Esophagus muscularis mucosa (tissue), 4 donors: ENCODE measurements around the gene PDE4DIP. TPM values are rescaled to one million over a fixed set of nuclear protein-coding genes. Genes with fewer than 3 reads are reported as not detected.
"Not testable (repeated sequence)": the region's sequence is repeated elsewhere in the genome, so short reads cannot be mapped to it uniquely, and the experiment has no call there.

Experiments used
- DNase-seq: peaks from one replicate; pipeline ENCODE4 v3.0.0-alpha.2; 2017; ENCODE audit errors: extremely low spot score
- H3K27ac ChIP-seq, 4 donors: fragments of 200-600 bp; sonication (generic); replicated peaks in 1 of 4; 1 replicate in 3 of 4; 2 replicates in 1 of 4; pipeline ENCODE4 v1.5.1; 2016 to 2019; ENCODE audit warnings: mild to moderate bottlenecking in 1 of 4
- H3K27me3 ChIP-seq, 4 donors: fragments of 200-600 bp; sonication (generic); one replicate each; pipeline versions ENCODE4 v1.5.1 to v1.6.0; 2016 to 2019
- H3K36me3 ChIP-seq, 4 donors: fragments of 200-600 bp; sonication (generic); one replicate each; pipeline ENCODE4 v1.5.1; 2016 to 2019
- H3K4me1 ChIP-seq, 4 donors: fragments of 200-600 bp; sonication (generic); one replicate each; pipeline ENCODE4 v1.5.1; 2016 to 2019
- H3K4me3 ChIP-seq, 4 donors: fragments of 200-600 bp; sonication (generic); 1 replicate in 2 of 4; 2 replicates in 2 of 4; pipeline ENCODE4 v1.5.1; 2016 to 2019; ENCODE audit warnings: mild to moderate bottlenecking in 4 of 4, moderate library complexity in 1 of 4
- H3K9me3 ChIP-seq, 4 donors: fragments of 200-600 bp; sonication (generic); 1 replicate in 3 of 4; 2 replicates in 1 of 4; pipeline ENCODE4 v1.5.1; 2016 to 2019
- WGBS: methylation state at CpG from one replicate; pipeline ENCODE4 v1.1.5; 2018; 5-methylcytosine and 5-hydroxymethylcytosine counted together
- intact Hi-C: fragments of 100-400 bp; cut with DNase I; formaldehyde crosslinking; loops from one replicate; pipeline ENCODE4 v1.15.1; 2023
- small RNA-seq, 3 donors: library from RNA; depleted of rRNA; stranded (forward); fragments of <200 nt; gene quantifications; one replicate each; pipeline ENCODE3, GENCODE V24; 2016
- total RNA-seq, 4 donors: library from RNA; depleted of rRNA; stranded (reverse); fragments of >200 nt; gene quantifications; one replicate each; pipeline versions ENCODE4 v1.1.0 to v1.2.1, GENCODE V29; 2016

Gene PDE4DIP
- total RNA-seq, 4 donors from 2014 or later, result 117 to 200 (median 169) TPM

DNA sequence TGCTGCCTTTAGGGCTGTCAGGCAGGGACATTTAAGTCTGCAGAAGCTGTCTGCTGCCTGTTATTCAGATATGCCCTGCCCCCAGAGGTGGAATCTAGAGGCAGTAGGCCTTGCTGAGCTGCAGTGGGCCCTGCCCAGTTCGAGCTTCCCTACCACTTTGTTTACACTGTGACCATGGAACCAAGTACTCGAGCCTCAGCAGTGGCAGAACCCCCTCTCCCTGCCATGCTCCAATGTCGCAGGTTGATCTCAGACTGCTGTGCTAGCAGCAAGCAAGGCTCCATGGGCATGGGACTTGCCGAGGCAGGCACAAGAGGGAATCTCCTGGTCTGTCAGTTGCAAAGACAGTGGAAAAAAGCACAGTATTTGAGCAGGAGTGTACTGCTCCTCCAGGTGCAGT is 198.8 kb downstream of the PDE4DIP start:
- H3K27ac ChIP-seq, intact Hi-C loops, DNase-seq, H3K4me1 ChIP-seq, H3K9me3 ChIP-seq, H3K4me3 ChIP-seq, H3K36me3 ChIP-seq, H3K27me3 ChIP-seq: not testable (repeated sequence)
- WGBS, result no CpG with 5 or more reads among the region's 4 CpGs

DNA sequence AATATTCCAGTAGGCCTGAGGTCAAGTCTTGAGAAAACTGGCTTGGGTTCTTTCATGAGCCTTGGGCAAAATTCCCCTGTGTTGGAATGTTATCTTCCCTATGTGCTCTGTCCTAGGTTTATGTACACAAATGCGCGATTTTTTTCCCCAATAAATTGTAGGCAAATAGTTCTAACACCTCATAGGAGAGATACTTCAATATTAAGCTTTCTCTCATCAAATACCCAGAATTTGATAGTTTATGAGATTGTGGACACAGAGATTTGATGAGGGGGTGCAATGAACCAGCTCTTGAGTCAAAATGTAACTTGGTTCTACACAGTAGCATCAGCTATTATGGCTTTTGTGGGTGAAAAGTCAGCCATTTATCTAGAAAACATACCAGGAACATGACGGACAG is 220.4 kb downstream of the PDE4DIP start:
- WGBS, result 100% methylated on average over 3 of the region's 3 CpGs
- DNase-seq, H3K4me3 ChIP-seq, intact Hi-C loops, H3K9me3 ChIP-seq, H3K4me1 ChIP-seq, H3K27ac ChIP-seq, H3K27me3 ChIP-seq: not testable (repeated sequence)
- H3K36me3 ChIP-seq, result peaks cover 0 to 25% (median 6%) of the 10 kb centered on the region in 4 donors

DNA sequence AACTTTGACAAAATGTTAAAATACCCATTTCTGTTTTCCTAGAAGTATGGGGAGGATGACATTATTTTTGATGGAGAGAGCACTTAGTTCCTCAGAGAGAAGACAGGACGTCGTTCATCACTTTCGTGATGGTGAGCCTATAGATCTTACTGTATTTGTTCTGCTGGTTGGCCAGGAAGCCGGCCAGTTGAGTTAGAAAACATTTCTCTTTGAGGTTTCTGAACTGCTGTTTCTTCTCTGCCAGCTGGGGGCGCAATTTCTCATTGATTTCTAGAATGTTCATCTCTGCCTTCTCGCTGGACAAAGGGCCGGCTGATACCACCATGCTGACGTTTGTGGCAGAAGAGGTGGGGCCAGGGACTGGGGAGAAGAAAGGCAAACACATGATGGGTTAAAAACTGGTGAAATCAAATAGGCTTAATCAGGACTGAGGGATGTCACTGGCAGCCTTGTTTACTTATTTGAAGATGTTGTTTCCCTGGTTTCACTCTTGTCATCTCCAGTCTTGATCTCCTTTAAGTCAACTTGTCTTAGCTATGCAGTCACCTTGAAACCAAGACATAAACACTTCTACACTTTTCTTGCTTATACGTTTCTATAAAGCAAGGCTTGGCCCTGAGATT is 231.4 kb downstream of the PDE4DIP start:
- WGBS, result 72% methylated on average over 5 of the region's 9 CpGs
- intact Hi-C loops, result not testable (repeated sequence)

More for the DNA sequence above, 231.4 kb downstream of the PDE4DIP start:
- H3K27ac ChIP-seq, H3K4me1 ChIP-seq, H3K27me3 ChIP-seq, H3K9me3 ChIP-seq, DNase-seq, H3K4me3 ChIP-seq: not testable (repeated sequence)
- peaks cover 0 to 23% (median 2%) of the 10 kb centered on the region in 4 donors for H3K36me3 ChIP-seq

Small RNAs within 50 kb of the gene (small RNA-seq; reads per million reads assigned to genes)
- 0 reads per million in 3 donors for gene RN7SKP88
- 0 reads per million in 3 donors for gene RNU2-38P

Other genes starting within 250 kb of the PDE4DIP start
- gene NBPF14, start 248.4 kb upstream of the PDE4DIP start, total RNA-seq, result 10 to 100 TPM; 13.9 to 31.1 (median 26.5) TPM
- gene NUDT4B, start 95.7 kb upstream of the PDE4DIP start, total RNA-seq, result 100 to 1,000 TPM in 1 of 4 donors, 10 to 100 TPM in 3; 30.4 to 153 (median 55.6) TPM